Erythroblast (primary cell): Measurements from ENCODE around the gene RNF148.

ENCODE experiments used
- GATA1 ChIP-seq: IDR thresholded peaks from 2 replicates; pipeline ENCODE4 v1.6.1; 2011; ENCODE audit warnings: low read depth, mild to moderate bottlenecking, control low read depth, low read length, moderate library complexity
- POLR2A ChIP-seq: IDR thresholded peaks from 2 replicates; pipeline ENCODE4 v1.6.1; 2011; ENCODE audit warnings: mild to moderate bottlenecking, low read length

DNA sequence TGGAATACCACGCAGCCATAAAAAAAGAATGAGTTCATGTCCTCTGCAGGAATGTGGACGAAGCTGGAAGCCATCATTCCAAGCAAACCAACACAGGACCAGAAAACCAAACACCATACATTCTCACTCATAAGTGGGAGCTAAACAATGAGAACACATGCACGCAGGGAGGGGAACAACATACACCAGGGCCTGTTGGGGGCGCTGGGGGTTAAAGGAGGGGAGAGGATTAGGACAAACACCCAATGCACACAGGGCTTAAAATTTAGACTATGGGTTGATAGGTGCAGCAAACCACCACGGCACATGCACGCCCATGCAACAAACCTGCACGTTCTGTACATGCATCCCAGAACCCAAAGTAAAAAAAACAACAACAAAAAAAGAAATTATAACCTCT, 27.1 kb downstream of the RNF148 start:
- TF ChIP-seq POLR2A: no peak
- no peak for TF ChIP-seq GATA1
